Skeletal muscle tissue (tissue), 4 donors: Measurements from ENCODE around the gene ELAVL2. TPM values are rescaled to one million over a fixed set of nuclear protein-coding genes. Genes with fewer than 3 reads are reported as not detected.

ENCODE experiments used
- H3K27ac ChIP-seq: one replicate; pipeline ENCODE4 v1.7.0; 2013; ENCODE audit warnings: mild to moderate bottlenecking, low read depth, low read length, inconsistent platforms
- H3K27me3 ChIP-seq, 3 donors: one replicate each; pipeline ENCODE4 v1.7.0; 2013; ENCODE audit warnings: low read length in 3 of 3; ENCODE audit not compliant: control insufficient read depth in 3 of 3, insufficient read depth in 3 of 3
- H3K36me3 ChIP-seq, 3 donors: one replicate each; pipeline ENCODE4 v1.7.0; 2013; ENCODE audit warnings: low read length in 3 of 3; ENCODE audit not compliant: control insufficient read depth in 3 of 3, insufficient read depth in 3 of 3
- H3K4me1 ChIP-seq, 3 donors: one replicate each; pipeline ENCODE4 v1.7.0; 2013; ENCODE audit warnings: low read length in 3 of 3, mild to moderate bottlenecking in 3 of 3; ENCODE audit not compliant: control insufficient read depth in 3 of 3, insufficient read depth in 3 of 3
- H3K4me3 ChIP-seq, 3 donors: one replicate each; pipeline ENCODE4 v1.7.0; 2013; ENCODE audit warnings: low read length in 3 of 3
- H3K9ac ChIP-seq, 3 donors: one replicate each; pipeline ENCODE4 v1.7.0; 2013; ENCODE audit warnings: low read length in 3 of 3, mild to moderate bottlenecking in 3 of 3, moderate library complexity in 2 of 3, low read depth in 1 of 3
- H3K9me3 ChIP-seq, 3 donors: one replicate each; pipeline ENCODE4 v1.7.0; 2013; ENCODE audit warnings: low read length in 3 of 3; ENCODE audit not compliant: control insufficient read depth in 3 of 3
- total RNA-seq: library from RNA; depleted of rRNA; stranded (reverse); fragments of >200 nt; gene quantifications from one replicate; pipeline ENCODE4 v1.2.3, GENCODE V29; 2014
- donor health status: Osteomylitis.

Gene ELAVL2
- total RNA-seq, 1 donor from 2014 or later = 3.1 TPM

DNA sequence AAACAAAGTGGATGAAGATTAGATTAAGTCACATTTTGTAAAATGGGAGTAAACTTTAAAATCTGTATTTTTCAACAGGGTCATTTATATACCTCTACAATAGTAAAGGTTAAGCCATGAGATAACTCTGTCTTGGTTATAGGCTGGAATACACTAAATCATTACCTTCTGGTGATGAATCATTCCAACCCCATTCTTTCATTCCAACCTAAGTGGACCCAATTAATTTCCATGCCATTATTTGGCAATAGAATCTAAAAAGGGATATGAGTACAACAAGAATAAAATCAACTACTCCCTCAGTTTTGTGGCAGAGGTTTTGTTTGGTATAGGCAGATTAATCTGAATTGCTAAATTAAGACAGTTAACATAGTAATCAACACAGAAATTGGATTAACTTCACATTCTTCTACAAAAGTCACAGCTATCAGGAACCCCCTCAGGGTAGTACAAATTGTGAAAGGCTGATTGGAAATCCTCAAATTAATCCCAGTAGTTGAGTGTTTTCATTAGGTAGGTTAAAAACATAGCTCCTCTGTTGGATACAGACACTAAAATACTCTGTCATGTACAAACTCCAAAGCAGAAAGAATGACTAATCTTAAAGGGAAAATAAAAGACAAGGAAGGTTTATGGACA is 54.2 kb downstream of the ELAVL2 start:
- Histone ChIP-seq H3K27me3 (no peaks in the 10 kb centered on the region), H3K27ac (no peak overlapping the region), H3K4me1 (no peaks in the 10 kb centered on the region), H3K9me3 (no peaks in the 10 kb centered on the region), H3K9ac (no peak overlapping the region), H3K4me3 (no peak overlapping the region), H3K36me3 (no peaks in the 10 kb centered on the region)

DNA sequence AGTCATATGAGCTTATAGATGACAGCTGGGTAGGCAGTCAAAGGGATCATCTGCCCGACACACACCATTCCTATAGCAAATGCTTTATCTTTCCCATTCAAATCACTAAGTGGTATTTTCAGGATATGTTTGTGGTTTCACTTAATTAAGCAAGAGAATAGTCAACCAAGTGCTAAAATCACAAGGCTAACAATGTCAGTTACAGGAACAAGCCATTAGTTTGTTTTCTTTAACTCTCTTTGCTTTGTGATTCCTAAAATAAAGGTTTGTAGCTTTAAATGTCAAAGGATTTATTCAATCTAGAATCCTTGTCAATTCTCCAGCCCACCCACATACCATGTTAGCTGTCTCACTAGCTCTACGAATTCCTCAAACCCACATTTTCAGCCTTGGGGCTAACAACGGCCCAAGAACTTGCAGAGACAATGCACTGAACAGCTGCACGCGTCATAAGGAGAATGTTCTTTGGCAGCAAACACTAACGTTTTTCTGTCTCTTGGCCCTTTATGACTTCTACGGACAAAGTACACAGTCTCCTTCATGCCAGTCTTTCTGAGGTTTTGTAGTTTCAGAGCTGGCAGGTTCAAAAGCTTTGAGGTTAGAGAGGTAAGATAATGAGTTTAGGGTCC is 56.6 kb downstream of the ELAVL2 start:
- Histone ChIP-seq H3K27me3 (no peaks in the 10 kb centered on the region), H3K36me3 (no peaks in the 10 kb centered on the region), H3K4me1 (peaks cover 0 to 5% (median 0%) of the 10 kb centered on the region in 3 donors), H3K27ac (no peak overlapping the region), H3K9me3 (no peaks in the 10 kb centered on the region), H3K4me3 (no peak overlapping the region), H3K9ac (no peak overlapping the region)

DNA sequence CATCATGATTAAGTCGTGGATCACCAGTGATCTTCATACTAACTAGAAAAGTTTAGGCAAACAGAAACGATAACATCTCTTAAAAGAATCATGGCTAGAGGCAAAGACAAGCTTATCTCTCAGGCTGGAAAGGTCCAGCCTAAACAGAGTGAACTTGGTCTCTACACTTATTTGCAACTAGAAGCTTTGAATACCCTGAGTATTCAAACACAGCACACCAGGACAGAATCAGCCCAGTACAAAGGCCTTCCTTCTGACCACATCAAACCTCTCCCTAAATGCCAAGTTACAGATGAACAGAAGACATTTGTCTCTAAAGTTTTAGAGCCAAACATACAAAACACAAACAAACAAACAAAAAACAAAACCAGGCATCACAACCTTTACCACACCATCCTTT is 57.2 kb downstream of the ELAVL2 start:
- Histone ChIP-seq H3K27me3 (no peaks in the 10 kb centered on the region), H3K9me3 (no peaks in the 10 kb centered on the region), H3K4me1 (peaks cover 0 to 5% (median 0%) of the 10 kb centered on the region in 3 donors), H3K36me3 (no peaks in the 10 kb centered on the region), H3K9ac (no peak overlapping the region), H3K4me3 (no peak overlapping the region), H3K27ac (no peak overlapping the region)

DNA sequence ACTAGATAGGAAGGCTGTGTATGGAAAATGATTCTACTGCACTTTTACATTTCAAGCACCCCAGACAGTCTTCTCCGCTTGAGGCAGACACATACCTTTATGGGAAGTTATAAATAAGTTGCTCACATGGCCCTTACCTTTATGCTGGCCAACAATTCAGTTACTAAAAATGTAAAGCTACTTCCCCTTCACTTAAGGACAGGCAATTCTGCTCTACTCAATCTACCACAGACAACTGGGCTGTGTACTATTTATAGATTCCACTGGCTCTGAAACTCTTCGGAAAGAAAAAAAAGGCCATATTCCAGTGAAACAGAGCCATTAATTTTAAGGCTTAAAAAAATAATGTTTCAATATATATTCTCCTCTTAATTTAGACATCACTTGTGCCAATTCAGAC is 59.4 kb downstream of the ELAVL2 start:
- H3K9me3 ChIP-seq = no peaks in the 10 kb centered on the region
- no peak overlapping the region for H3K4me3 ChIP-seq
- no peak overlapping the region for H3K9ac ChIP-seq
- peaks cover 0 to 5% (median 0%) of the 10 kb centered on the region in 3 donors for H3K4me1 ChIP-seq
- H3K36me3 ChIP-seq = no peaks in the 10 kb centered on the region
- no peak overlapping the region for H3K27ac ChIP-seq
- H3K27me3 ChIP-seq = no peaks in the 10 kb centered on the region

DNA sequence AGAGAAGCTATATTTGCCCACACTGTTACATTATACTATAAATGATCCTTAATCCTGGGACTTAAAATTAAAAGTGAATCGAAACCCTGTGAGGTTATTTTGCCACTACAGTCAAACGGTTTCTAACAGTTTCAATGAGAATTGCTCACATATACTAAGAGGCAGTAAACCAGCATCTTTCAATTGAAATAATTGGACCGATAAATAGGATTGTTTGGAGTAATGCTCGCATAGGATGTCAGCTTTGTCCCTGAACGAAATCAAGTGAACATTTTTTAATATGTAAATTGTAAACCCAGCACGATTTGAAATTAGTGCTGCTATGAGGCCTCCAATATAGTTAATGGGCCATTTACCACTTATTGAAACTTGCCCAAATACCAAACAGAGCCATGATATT is 60.5 kb downstream of the ELAVL2 start:
- Histone ChIP-seq H3K36me3 (no peaks in the 10 kb centered on the region), H3K27ac (no peak overlapping the region), H3K27me3 (no peaks in the 10 kb centered on the region), H3K9ac (no peak overlapping the region), H3K4me1 (peaks cover 0 to 5% (median 0%) of the 10 kb centered on the region in 3 donors), H3K4me3 (no peak overlapping the region), H3K9me3 (no peaks in the 10 kb centered on the region)

DNA sequence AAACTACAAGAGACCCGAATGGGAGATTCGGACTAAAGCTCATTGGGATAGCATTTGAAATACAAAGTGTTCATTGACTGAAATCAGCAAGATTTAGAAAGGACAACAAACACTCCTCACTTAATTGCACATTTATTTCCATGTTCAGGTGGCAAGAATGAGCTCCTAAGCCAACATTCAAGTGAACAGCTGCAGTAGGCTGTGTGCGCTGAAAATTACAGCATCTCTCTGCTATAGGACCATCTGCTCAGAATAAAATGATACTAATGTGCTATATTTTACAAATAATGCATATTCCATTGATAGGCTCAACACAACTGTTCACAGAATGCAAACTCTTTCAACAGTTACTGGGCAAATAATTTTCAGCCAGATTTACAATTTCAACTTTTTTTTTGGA is 61.8 kb downstream of the ELAVL2 start:
- H3K36me3 ChIP-seq = no peaks in the 10 kb centered on the region
- peaks cover 0 to 5% (median 0%) of the 10 kb centered on the region in 3 donors for H3K4me1 ChIP-seq
- no peak overlapping the region for H3K9ac ChIP-seq
- H3K9me3 ChIP-seq = no peaks in the 10 kb centered on the region
- no peak overlapping the region for H3K4me3 ChIP-seq
- H3K27me3 ChIP-seq = no peaks in the 10 kb centered on the region
- H3K27ac ChIP-seq = no peak overlapping the region

DNA sequence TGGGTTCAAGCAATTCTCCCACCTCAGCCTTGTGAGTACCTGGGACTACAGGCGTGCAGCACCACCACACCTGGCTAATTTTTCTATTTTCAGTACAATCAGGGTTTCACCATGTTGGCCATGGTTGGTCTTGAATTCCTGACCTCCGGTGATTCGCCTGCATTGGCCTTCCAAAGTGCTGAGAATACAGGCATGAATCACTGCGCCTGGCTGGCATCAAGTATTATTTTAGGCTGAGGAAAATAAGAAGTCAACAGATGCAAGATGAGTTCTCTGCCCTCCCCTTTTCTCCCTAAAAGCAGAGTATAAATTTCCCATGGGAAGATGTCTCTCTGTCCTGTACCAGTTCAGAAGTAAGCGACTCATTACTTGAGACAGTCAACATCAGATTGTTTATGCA is 71.5 kb downstream of the ELAVL2 start:
- Histone ChIP-seq H3K36me3 (no peaks in the 10 kb centered on the region), H3K9ac (no peak overlapping the region), H3K27ac (no peak overlapping the region), H3K27me3 (no peaks in the 10 kb centered on the region), H3K4me1 (no peaks in the 10 kb centered on the region), H3K4me3 (no peak overlapping the region), H3K9me3 (no peaks in the 10 kb centered on the region)

DNA sequence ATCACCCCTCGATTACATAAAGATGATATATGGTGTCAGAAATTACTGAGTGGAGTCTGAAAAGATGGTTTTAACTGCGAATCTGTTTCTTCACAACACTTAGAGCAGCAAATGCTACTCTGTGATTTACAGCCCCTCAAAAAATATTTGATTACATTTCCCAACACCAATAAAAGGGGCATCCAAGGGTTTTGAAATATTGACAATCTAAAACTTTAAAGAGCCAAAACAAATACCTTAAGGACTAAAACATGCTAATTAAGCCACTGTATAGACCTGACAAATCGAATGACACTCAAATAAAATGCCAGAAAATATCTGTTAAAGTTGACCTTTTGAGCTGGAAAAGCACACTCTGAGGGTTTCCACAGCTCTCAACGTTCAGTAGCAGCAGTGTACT is 73.2 kb downstream of the ELAVL2 start:
- Histone ChIP-seq H3K9ac (no peak overlapping the region), H3K4me3 (no peak overlapping the region), H3K4me1 (no peaks in the 10 kb centered on the region), H3K27ac (no peak overlapping the region), H3K9me3 (no peaks in the 10 kb centered on the region), H3K36me3 (no peaks in the 10 kb centered on the region), H3K27me3 (no peaks in the 10 kb centered on the region)

DNA sequence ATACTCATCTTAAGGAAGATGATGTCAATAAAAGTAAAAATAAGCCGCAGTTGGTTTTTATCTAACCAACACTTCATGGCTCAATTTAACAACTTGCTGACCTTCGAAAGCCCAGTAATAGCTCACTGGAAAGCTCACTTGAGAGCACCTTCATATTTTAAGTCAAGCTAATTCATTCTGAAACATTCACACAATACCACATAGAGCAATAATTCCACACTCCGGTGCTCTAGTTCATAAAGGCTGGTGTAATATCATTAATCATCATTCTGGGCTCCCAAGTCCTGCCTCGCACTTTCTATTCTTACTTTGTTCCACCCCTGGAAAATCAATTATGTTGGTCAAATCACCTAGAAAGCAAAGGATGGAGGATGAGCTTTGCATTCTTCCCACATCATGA is 74.4 kb downstream of the ELAVL2 start:
- Histone ChIP-seq H3K9ac (no peak overlapping the region), H3K27me3 (no peaks in the 10 kb centered on the region), H3K4me3 (no peak overlapping the region), H3K36me3 (no peaks in the 10 kb centered on the region), H3K4me1 (no peaks in the 10 kb centered on the region), H3K9me3 (no peaks in the 10 kb centered on the region), H3K27ac (no peak overlapping the region)

DNA sequence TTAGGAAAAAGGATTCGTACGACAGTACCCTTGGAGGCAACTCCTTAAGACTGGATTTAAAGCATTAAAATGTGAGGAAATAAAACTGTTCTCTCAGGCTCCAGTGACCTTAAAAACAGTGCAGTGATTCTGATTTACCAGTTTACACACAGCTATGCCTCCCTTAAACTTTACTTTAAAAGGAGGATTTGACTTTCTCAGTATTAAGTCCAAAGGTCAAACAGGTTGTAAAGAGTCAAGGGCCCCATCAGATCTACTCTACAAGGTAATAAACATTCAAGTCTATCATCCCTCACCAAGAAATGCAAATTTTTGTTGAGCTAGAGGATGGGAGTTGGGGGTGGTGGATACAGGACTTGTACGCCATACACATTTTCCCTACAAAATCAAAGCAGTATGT is 75.2 kb downstream of the ELAVL2 start:
- H3K4me1 ChIP-seq = no peaks in the 10 kb centered on the region
- H3K27ac ChIP-seq = no peak overlapping the region
- no peaks in the 10 kb centered on the region for H3K36me3 ChIP-seq
- H3K27me3 ChIP-seq = no peaks in the 10 kb centered on the region
- H3K4me3 ChIP-seq = no peak overlapping the region
- H3K9me3 ChIP-seq = no peaks in the 10 kb centered on the region
- H3K9ac ChIP-seq = no peak overlapping the region
